Fibroblast of lung (primary cell): ENCODE data around the gene CORO7.

Experiments used
- CTCF ChIP-seq, 2 donors: IDR thresholded peaks in 1 of 2; conservative IDR thresholded peaks in 1 of 2; 1 replicate in 1 of 2; 2 replicates in 1 of 2; pipeline ENCODE4 v1.5.1; 2011 to 2012; ENCODE audit warnings: low read length in 2 of 2, control low read depth in 1 of 2, inconsistent platforms in 1 of 2, low read depth in 1 of 2, mild to moderate bottlenecking in 1 of 2
- EZH2 ChIP-seq: IDR thresholded peaks from 2 replicates; pipeline ENCODE4 v1.5.1; 2012; ENCODE audit warnings: low read length, control low read depth, mild to moderate bottlenecking; ENCODE audit errors: missing control alignments

- TF ChIP-seq EZH2 (no peak), CTCF (conservative IDR thresholded peaks at IDR 0.05 in 1 of 2, IDR thresholded peaks at IDR 0.05 in 1 of 2; ENCODE audit: low read depth in 1 of 2, low read length in 2 of 2) (no peak)
Observed at GRCh38 chr16:4386451-4386805, 30.0 kb downstream of the CORO7 start.
